H1 (cell line): ENCODE data around the gene WDR35. TPM values are rescaled to one million over a fixed set of nuclear protein-coding genes. Genes with fewer than 3 reads are reported as not detected.

Experiments
- ASH2L ChIP-seq: fragments of 200-600, 300-600 bp; sonication (generic); IDR thresholded peaks from one replicate; pipeline ENCODE4 v1.7.1; 2017; ENCODE audit warnings: low read length
- CHD2 ChIP-seq: IDR thresholded peaks from 2 replicates; pipeline ENCODE4 v1.6.1; 2012; ENCODE audit warnings: low read length, improper control_type of control experiment
- KDM5A ChIP-seq: fragments of 200-600 bp; IDR thresholded peaks from 2 replicates; pipeline ENCODE4 v1.7.1; 2012; ENCODE audit warnings: mild to moderate bottlenecking, low read length, inconsistent platforms, mixed read lengths
- polyA plus RNA-seq, 7 experiments: library from polyadenylated mRNA; depleted of rRNA in 3 of 7; stranded (reverse) in 5 of 7; unstranded in 2 of 7; fragments of >200 nt in 5 of 7; fragments of 200-250 nt in 2 of 7; gene quantifications; 1 replicate in 5 of 7; 2 replicates in 1 of 7; 4 replicates in 1 of 7; pipeline versions ENCODE4 v1.2.1 to v1.2.3, GENCODE V29; 2011 to 2013; ENCODE audit warnings: missing spikeins in 2 of 7, mixed read lengths in 2 of 7
- total RNA-seq: library from RNA; stranded (reverse); fragmentation: NEBNext Ultra II Directional; extraction: Animal tissue kit (Norgen Biotek cat#: 25700); gene quantifications from 2 replicates; pipeline ENCODE4 v1.2.1, GENCODE V29; 2021

WDR35 gene
- total and polyA plus RNA-seq, 2 of the 8 experiments (the other 6 are each of a cell fraction or from before 2014, with no cell fraction given) = 9.0 to 25.5 TPM

DNA sequence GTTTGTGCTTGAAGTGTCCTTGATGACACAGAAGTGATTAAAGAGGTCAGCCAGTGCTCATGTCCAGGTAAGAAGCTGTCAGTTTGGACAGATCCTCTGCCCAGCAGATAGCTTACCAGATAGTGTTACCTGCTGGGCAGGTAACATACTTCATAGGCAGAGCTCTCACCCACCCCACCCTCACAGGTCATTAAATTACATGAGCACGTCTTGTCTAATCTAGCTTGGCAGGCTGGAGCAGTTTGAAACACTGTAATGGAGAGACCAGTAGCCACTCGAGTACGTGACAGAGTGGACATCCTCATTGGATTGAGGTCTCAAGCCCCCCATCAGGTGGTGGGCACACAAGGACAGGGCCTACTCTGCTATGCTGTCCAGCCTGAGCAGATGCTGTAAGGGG lies 115.2 kb downstream of the WDR35 start (continued):
- TF ChIP-seq ASH2L (no peak), CHD2 (no peak), KDM5A (no peak)
